ENCODE measurements around the gene CCNI2.

The CCNI2 gene

GRCh38 chr5:132750471-132751230, 3.4 kb downstream of the CCNI2 start:
- no peak for DNase-seq

GRCh38 chr5:132751444-132751843, 4.2 kb downstream of the CCNI2 start:
- no peak for DNase-seq

GRCh38 chr5:132751971-132752580, 4.8 kb downstream of the CCNI2 start:
- DNase-seq = no peak

GRCh38 chr5:132752581-132753125, 5.4 kb downstream of the CCNI2 start:
- no peak for DNase-seq

GRCh38 chr5:132753135-132753987, 6.1 kb downstream of the CCNI2 start:
- no peak for DNase-seq

- no peak for DNase-seq
Observed at GRCh38 chr5:132754111-132754510, 6.9 kb downstream of the CCNI2 start.

- peak; percentile 47 for DNase-seq
Observed at GRCh38 chr5:132754947-132755346, 7.7 kb downstream of the CCNI2 start.

- no peak for DNase-seq
Observed at GRCh38 chr5:132756542-132756941, 9.3 kb downstream of the CCNI2 start.

GRCh38 chr5:132758451-132758850, 11.2 kb downstream of the CCNI2 start:
- no peak for DNase-seq

- DNase-seq = no peak
Observed at GRCh38 chr5:132759114-132760048, 12.2 kb downstream of the CCNI2 start.

- DNase-seq = no peak
Observed at GRCh38 chr5:132760049-132760420, 12.8 kb downstream of the CCNI2 start.

- no peak for DNase-seq
Observed at GRCh38 chr5:132760601-132761317, 13.5 kb downstream of the CCNI2 start.

GRCh38 chr5:132761321-132762240, 14.4 kb downstream of the CCNI2 start:
- no peak for DNase-seq

- DNase-seq = no peak
Observed at GRCh38 chr5:132762246-132763000, 15.2 kb downstream of the CCNI2 start.

- no peak for DNase-seq
Observed at GRCh38 chr5:132763181-132764036, 16.2 kb downstream of the CCNI2 start.

- no peak for DNase-seq
Observed at GRCh38 chr5:132764051-132764450, 16.8 kb downstream of the CCNI2 start.

- no peak for DNase-seq
Observed at GRCh38 chr5:132764671-132765238, 17.5 kb downstream of the CCNI2 start.

GRCh38 chr5:132765311-132766019, 18.2 kb downstream of the CCNI2 start:
- no peak for DNase-seq

Data from EL (cell line).